Common myeloid progenitor, CD34-positive (primary cell): ENCODE data around the gene SERPINE2.

Source experiments
- CTCF ChIA-PET: fragments of 350-600 bp; sonication (Branson Sonifier 250); formaldehyde crosslinking; loops from one replicate; lab custom pipeline; 2021; ENCODE audit warnings: antibody characterized with exemption; lab: Charles Lee
- POLR2A ChIA-PET: fragments of 350-600 bp; sonication (Branson Sonifier 250); formaldehyde crosslinking; loops from one replicate; lab custom pipeline; 2021; ENCODE audit warnings: antibody characterized with exemption; lab: Charles Lee
- DNase-seq, 3 donors: peaks; one replicate each; pipeline versions ENCODE4 v3.0.0 to v3.0.0-alpha.2; 2013
- H3K27ac ChIP-seq, 2 experiments: 1 replicate in 1 of 2; 2 replicates in 1 of 2; pipeline ENCODE4 v1.7.0; 2013; ENCODE audit warnings: inconsistent platforms in 2 of 2, low read length in 2 of 2, mild to moderate bottlenecking in 2 of 2, low read depth in 1 of 2, moderate library complexity in 1 of 2; ENCODE audit not compliant: severe bottlenecking in 2 of 2, insufficient read depth in 1 of 2, poor library complexity in 1 of 2
- H3K27me3 ChIP-seq, 5 experiments: replicated peaks in 2 of 5; 1 replicate in 3 of 5; 2 replicates in 2 of 5; pipeline versions ENCODE4 v1.6.1 to v1.7.0; 2013; ENCODE audit warnings: low read length in 4 of 5, mild to moderate bottlenecking in 2 of 5, moderate library complexity in 2 of 5, inconsistent platforms in 1 of 5; ENCODE audit not compliant: insufficient read depth in 5 of 5, control insufficient read depth in 4 of 5
- H3K36me3 ChIP-seq, 4 experiments: 1 replicate in 2 of 4; 2 replicates in 2 of 4; pipeline versions ENCODE4 v1.6.1 to v1.7.0; 2013; ENCODE audit warnings: low read length in 3 of 4, control low read depth in 1 of 4, mild to moderate bottlenecking in 1 of 4; ENCODE audit not compliant: control insufficient read depth in 4 of 4, insufficient read depth in 4 of 4
- H3K4me1 ChIP-seq, 4 experiments: 1 replicate in 3 of 4; 2 replicates in 1 of 4; pipeline versions ENCODE4 v1.6.1 to v1.7.1; 2013; ENCODE audit warnings: low read length in 3 of 4, mild to moderate bottlenecking in 3 of 4, control low read depth in 1 of 4, inconsistent platforms in 1 of 4, moderate library complexity in 1 of 4; ENCODE audit not compliant: control insufficient read depth in 4 of 4, insufficient read depth in 4 of 4; ENCODE audit errors: control extremely low read depth in 1 of 4
- H3K4me3 ChIP-seq, 7 experiments: 1 replicate in 4 of 7; 2 replicates in 3 of 7; pipeline versions ENCODE4 v1.5.1 to v1.7.0; 2013; ENCODE audit warnings: mild to moderate bottlenecking in 7 of 7, low read length in 6 of 7, moderate library complexity in 6 of 7, inconsistent platforms in 2 of 7, low read depth in 2 of 7, control low read depth in 1 of 7; ENCODE audit not compliant: insufficient read depth in 4 of 7, control insufficient read depth in 1 of 7; ENCODE audit errors: extremely low read depth in 1 of 7
- H3K9me3 ChIP-seq, 5 experiments: 1 replicate in 4 of 5; 2 replicates in 1 of 5; pipeline versions ENCODE4 v1.6.1 to v1.7.1; 2013; ENCODE audit warnings: low read length in 4 of 5, mild to moderate bottlenecking in 2 of 5, inconsistent platforms in 1 of 5, low read depth in 1 of 5, moderate library complexity in 1 of 5; ENCODE audit not compliant: control insufficient read depth in 4 of 5, insufficient read depth in 2 of 5; ENCODE audit errors: control extremely low read depth in 1 of 5
- WGBS: methylation state at CpG from one replicate; pipeline ENCODE4 v1.1.5; 2013; ENCODE audit not compliant: insufficient coverage; 5-methylcytosine and 5-hydroxymethylcytosine counted together

SERPINE2 gene

GRCh38 chr2:223959688-223960087 is 79.4 kb downstream of the SERPINE2 start:
- Histone ChIP-seq H3K4me1 (peaks cover 28 to 49% (median 36%) of the 10 kb centered on the region in 4 experiments), H3K27ac (peak overlapping the region; percentile 43 to 52), H3K4me3 (peak overlapping the region in 4 of 7 experiments; percentile 12 to 56 (median 19)), H3K27me3 (no peaks in the 10 kb centered on the region), H3K9me3 (no peaks in the 10 kb centered on the region), H3K36me3 (peaks cover 6 to 31% (median 18%) of the 10 kb centered on the region in 4 experiments)
- 16% methylated on average over 4 of the region's 5 CpGs for WGBS
- CTCF ChIA-PET: interaction anchor here (1.1 kb wide), 1 partner anchor 11 kb away, joined by 4 read pairs; no protein-coding TSS in a partner anchor
- peak in 2 of 3 donors; percentile 50 to 61 for DNase-seq
- POLR2A ChIA-PET: no interaction called here

- DNase-seq: peak; percentile 94 to 97 (median 95)
- peaks cover 2 to 20% (median 10%) of the 10 kb centered on the region in 4 experiments for H3K36me3 ChIP-seq
- POLR2A ChIA-PET: interaction anchor here (1.5 kb wide), 2 partner anchors 11 to 13 kb away, joined by 3 to 4 read pairs; partner anchors contain the start of gene WDFY1
- H3K27me3 ChIP-seq: no peaks in the 10 kb centered on the region
- H3K9me3 ChIP-seq: no peaks in the 10 kb centered on the region
- H3K4me3 ChIP-seq: peak within 1 kb of the TSS; percentile 93 to 99 (median 97)
- CTCF ChIA-PET: interaction anchor here (0.7 to 2.0 kb wide), 8 partner anchors 8 to 36 kb away, joined by 3 to 9 read pairs (median 4); no protein-coding TSS in a partner anchor
- H3K27ac ChIP-seq: peak within 1 kb of the TSS; percentile 69 to 86
- WGBS: under 1% methylated on average over 62 of the region's 65 CpGs
- H3K4me1 ChIP-seq: peaks cover 28 to 49% (median 36%) of the 10 kb centered on the region in 4 experiments
Observed at GRCh38 chr2:223957092-223957851, 81.8 kb downstream of the SERPINE2 start, which contains the start of gene MRPL44. Gene MRPL44, plus strand, starts transcription at chr2:223957463. Its CDS starts 10 bp downstream, at chr2:223957473.

- Histone ChIP-seq H3K36me3 (peaks cover 0 to 13% (median 8%) of the 10 kb centered on the region in 4 experiments), H3K4me1 (peaks cover 28 to 45% (median 34%) of the 10 kb centered on the region in 4 experiments), H3K9me3 (no peaks in the 10 kb centered on the region), H3K27ac (peak overlapping the region in 1 of 2 experiments; percentile 86), H3K27me3 (no peaks in the 10 kb centered on the region), H3K4me3 (peak overlapping the region in 2 of 7 experiments; percentile 93 to 95)
- no peak for DNase-seq
- CTCF ChIA-PET: interaction anchor here (1.4 to 2.9 kb wide), 2 partner anchors 11 to 13 kb away, joined by 3 to 17 read pairs; partner anchors contain the start of gene WDFY1
- WGBS: 84% methylated on average over 4 of the region's 4 CpGs
- POLR2A ChIA-PET: interaction anchor here (1.5 kb wide), 1 partner anchor 12 kb away, joined by 4 read pairs; the partner anchor contains the start of gene WDFY1
Observed at GRCh38 chr2:223956300-223956699, 82.8 kb downstream of the SERPINE2 start.

GRCh38 chr2:223954401-223954800 is 84.7 kb downstream of the SERPINE2 start:
- Histone ChIP-seq H3K36me3 (no peaks in the 10 kb centered on the region), H3K4me3 (no peak overlapping the region), H3K27ac (no peak overlapping the region), H3K27me3 (no peaks in the 10 kb centered on the region), H3K4me1 (peaks cover 19 to 27% (median 22%) of the 10 kb centered on the region in 4 experiments), H3K9me3 (no peaks in the 10 kb centered on the region)
- ChIA-PET CTCF (interaction anchor here (1.6 to 2.9 kb wide), 2 partner anchors 9 to 16 kb away, joined by 6 to 17 read pairs; partner anchors contain the start of gene WDFY1), POLR2A (no interaction called here)
- no peak for DNase-seq
- 90% methylated on average over 2 of the region's 3 CpGs for WGBS

GRCh38 chr2:223952280-223952968 is 86.7 kb downstream of the SERPINE2 start:
- H3K27ac ChIP-seq: no peak overlapping the region
- POLR2A ChIA-PET: interaction anchor here (0.7 kb wide), 1 partner anchor 9 kb away, joined by 3 read pairs; no protein-coding TSS in a partner anchor
- 100% methylated on average over 3 of the region's 6 CpGs for WGBS
- H3K36me3 ChIP-seq: no peaks in the 10 kb centered on the region
- peaks cover 6 to 10% (median 10%) of the 10 kb centered on the region in 4 experiments for H3K4me1 ChIP-seq
- H3K27me3 ChIP-seq: no peaks in the 10 kb centered on the region
- H3K4me3 ChIP-seq: no peak overlapping the region
- DNase-seq: no peak
- CTCF ChIA-PET: no interaction called here
- H3K9me3 ChIP-seq: no peaks in the 10 kb centered on the region

- H3K9me3 ChIP-seq: no peaks in the 10 kb centered on the region
- no peaks in the 10 kb centered on the region for H3K27me3 ChIP-seq
- H3K27ac ChIP-seq: no peak overlapping the region
- no peak overlapping the region for H3K4me3 ChIP-seq
- CTCF ChIA-PET: interaction anchor here (0.6 to 0.8 kb wide), 2 partner anchors 18 to 170 kb away, joined by 3 read pairs; no protein-coding TSS in a partner anchor
- H3K4me1 ChIP-seq: peaks cover 0 to 3% (median 1%) of the 10 kb centered on the region in 4 experiments
- no peak for DNase-seq
- H3K36me3 ChIP-seq: no peaks in the 10 kb centered on the region
- WGBS: 100% methylated on average over 2 of the region's 3 CpGs
- POLR2A ChIA-PET: no interaction called here
Observed at GRCh38 chr2:223950448-223951347, 88.4 kb downstream of the SERPINE2 start.
